ENCODE measurements around the gene LOXHD1. TPM values are rescaled to one million over a fixed set of nuclear protein-coding genes. Genes with fewer than 3 reads are reported as not detected.

Gene LOXHD1
- total and polyA plus RNA-seq, 2 of the 13 experiments (the other 11 are each of a cell fraction or from before 2014, with no cell fraction given) = not detected

- Histone ChIP-seq H3K27ac (ENCODE audit: extremely low read length, insufficient read depth, low read length) (no peak overlapping the region), H3K4me1 (ENCODE audit: insufficient read depth, low read length) (no peaks in the 10 kb centered on the region), H3K79me2 (ENCODE audit: insufficient read depth, low read length) (no peaks in the 10 kb centered on the region), H3K9me3 (ENCODE audit: low read length) (no peaks in the 10 kb centered on the region), H2AFZ (ENCODE audit: low read length) (no peak overlapping the region), H3K4me2 (ENCODE audit: low read depth, low read length) (no peak overlapping the region), H3K9ac (ENCODE audit: insufficient read depth, low read depth, low read length) (no peak overlapping the region), H3K27me3 (ENCODE audit: control insufficient read depth in 1 of 2, insufficient read depth in 2 of 2, low read length in 2 of 2) (peaks cover 0 to 2% of the 10 kb centered on the region in 2 experiments; a peak in 1 of 5 replicates), H3K36me3 (replicated peaks in 1 of 2; ENCODE audit: control insufficient read depth in 1 of 2, insufficient read depth in 2 of 2, low read length in 2 of 2) (no peaks in the 10 kb centered on the region), H3K4me3 (replicated peaks in 1 of 3; ENCODE audit: insufficient read depth in 1 of 3, low read depth in 2 of 3, low read length in 3 of 3) (no peak overlapping the region), H4K20me1 (ENCODE audit: insufficient read depth, low read length) (no peaks in the 10 kb centered on the region)
- no TSS peak for BruUV-seq (replicated peaks)
- FAIRE-seq (no peak), ATAC-seq (no peak), DNase-seq (ENCODE audit: low spot score) (no peak)
- TF ChIP-seq PAWR (CRISPR knock-in tag; IDR thresholded peaks at IDR 0.05; ENCODE audit: borderline replicate concordance) = no peak
- TF ChIP-seq ZNF83 (CRISPR knock-in tag; IDR thresholded peaks at IDR 0.05; ENCODE audit: borderline replicate concordance) = no peak
- TF ChIP-seq GZF1 (CRISPR knock-in tag; IDR thresholded peaks at IDR 0.05) = no peak
- TF ChIP-seq ZNF431 (CRISPR knock-in tag; IDR thresholded peaks at IDR 0.05; ENCODE audit: borderline replicate concordance, low read depth) = no peak
- no peak for TF ChIP-seq KAT8 (CRISPR knock-in tag; IDR thresholded peaks at IDR 0.05)
- TF ChIP-seq GABPA (IDR thresholded peaks at IDR 0.05; ENCODE audit: low read depth, low read length) = no peak
- TF ChIP-seq GABPA (CRISPR knock-in tag; IDR thresholded peaks at IDR 0.05; ENCODE audit: low read depth) = no peak
- TF ChIP-seq NFYB (CRISPR knock-in tag; IDR thresholded peaks at IDR 0.05) = no peak
- TF ChIP-seq KMT2A (CRISPR knock-in tag; IDR thresholded peaks at IDR 0.05) = no peak
- TF ChIP-seq PHF21A (CRISPR knock-in tag; IDR thresholded peaks at IDR 0.05) = no peak
- TF ChIP-seq PBX3 (CRISPR knock-in tag; IDR thresholded peaks at IDR 0.05; ENCODE audit: borderline replicate concordance) = no peak
- no peak for TF ChIP-seq ZKSCAN1 (IDR thresholded peaks at IDR 0.05; ENCODE audit: low read length)
- no peak for TF ChIP-seq ZFP37 (CRISPR knock-in tag; IDR thresholded peaks at IDR 0.05; ENCODE audit: borderline replicate concordance)
- no peak for TF ChIP-seq ZNF136 (CRISPR knock-in tag; IDR thresholded peaks at IDR 0.05; ENCODE audit: low read depth)
- no peak for TF ChIP-seq ZSCAN12 (CRISPR knock-in tag; IDR thresholded peaks at IDR 0.05)
- in situ Hi-C loops (cut with HindIII; ENCODE audit: extremely low pct_ligation_motif_present, low pct_unique_long_range_greater_than_20kb) (no loop called here), intact Hi-C loops (cut with micrococcal nuclease; ENCODE audit: unreplicated experiment) (no loop called here)
- ChIA-PET CTCF (ENCODE audit: low intra/inter-chr PET ratio, low total read pairs) (no interaction called here), POLR2A (no interaction called here)
- 6% methylated on average over 2 of the region's 5 CpGs for WGBS (ENCODE audit: low lambda C conversion rate)
Measured at GRCh38 chr18:46625069-46625468, 32.0 kb downstream of the LOXHD1 start.
